ENCODE data around the gene ZSCAN4.

- TF ChIP-seq POLR2A (IDR thresholded peaks at IDR 0.05) = no peak
- no peak for TF ChIP-seq CTCF (IDR thresholded peaks at IDR 0.05)
Observed at GRCh38 chr19:57642396-57643046, 26.2 kb upstream of the ZSCAN4 start.
